Adrenal gland (tissue), 5 donors: ENCODE results near the gene HMGA1.

Experiments
- POLR2A ChIP-seq, 2 donors: fragments of 450-650 bp; IDR thresholded peaks; one replicate each; pipeline ENCODE4 v1.6.1; 2017; ENCODE audit warnings: antibody characterized with exemption in 2 of 2, mild to moderate bottlenecking in 2 of 2, moderate library complexity in 1 of 2
- TF ChIP-seq, protein P1 (sequence below), 6 experiments: fragments of 450-650 bp in 4 of 6; fragments of 200-600 bp in 2 of 6; sonication (generic) in 1 of 6; IDR thresholded peaks; 1 replicate in 5 of 6; 2 replicates in 1 of 6; pipeline versions ENCODE4 v1.5.1 to v1.8.0; 2016 to 2021; ENCODE audit warnings: antibody characterized with exemption in 6 of 6, mild to moderate bottlenecking in 2 of 6, moderate library complexity in 1 of 6
- donor health status: DM: no; HTN: no; CAD: no.

DNA sequence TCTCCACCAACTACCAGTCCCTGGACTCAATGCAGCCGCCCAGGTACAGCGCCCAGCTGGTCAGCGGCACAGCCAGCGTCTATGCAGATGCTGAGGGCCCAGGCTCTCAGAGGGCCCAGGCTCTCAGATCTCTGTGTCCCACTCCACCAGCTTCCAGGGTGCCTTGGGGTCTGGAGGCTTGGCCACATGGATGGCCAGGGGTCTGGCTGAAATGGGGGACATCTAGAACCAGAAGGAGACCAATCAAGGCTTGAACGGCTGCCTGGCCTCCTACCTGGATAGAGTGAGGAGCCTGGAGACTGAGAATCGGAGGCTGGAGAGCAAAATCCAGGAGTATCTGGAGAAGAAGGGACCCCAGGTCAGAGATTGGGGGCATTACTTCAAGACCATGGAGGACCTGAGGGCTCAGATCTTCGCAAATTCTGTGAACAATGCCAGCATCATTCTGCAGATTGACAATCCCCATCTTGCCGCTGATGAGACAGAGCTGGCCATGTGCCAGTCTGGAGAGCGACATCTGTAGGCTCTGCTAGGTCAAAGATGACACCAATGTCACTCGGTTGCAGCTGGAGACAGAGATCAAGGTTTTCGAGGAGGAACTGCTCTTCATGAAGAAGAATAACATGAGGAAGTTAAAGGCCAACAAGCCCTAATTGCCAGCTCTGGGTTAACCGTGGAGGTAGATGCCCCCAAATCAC is 46.7 kb upstream of the HMGA1 start:
- TF ChIP-seq POLR2A (IDR thresholded peaks at IDR 0.05), result no peak
- TF ChIP-seq, protein P1, sequence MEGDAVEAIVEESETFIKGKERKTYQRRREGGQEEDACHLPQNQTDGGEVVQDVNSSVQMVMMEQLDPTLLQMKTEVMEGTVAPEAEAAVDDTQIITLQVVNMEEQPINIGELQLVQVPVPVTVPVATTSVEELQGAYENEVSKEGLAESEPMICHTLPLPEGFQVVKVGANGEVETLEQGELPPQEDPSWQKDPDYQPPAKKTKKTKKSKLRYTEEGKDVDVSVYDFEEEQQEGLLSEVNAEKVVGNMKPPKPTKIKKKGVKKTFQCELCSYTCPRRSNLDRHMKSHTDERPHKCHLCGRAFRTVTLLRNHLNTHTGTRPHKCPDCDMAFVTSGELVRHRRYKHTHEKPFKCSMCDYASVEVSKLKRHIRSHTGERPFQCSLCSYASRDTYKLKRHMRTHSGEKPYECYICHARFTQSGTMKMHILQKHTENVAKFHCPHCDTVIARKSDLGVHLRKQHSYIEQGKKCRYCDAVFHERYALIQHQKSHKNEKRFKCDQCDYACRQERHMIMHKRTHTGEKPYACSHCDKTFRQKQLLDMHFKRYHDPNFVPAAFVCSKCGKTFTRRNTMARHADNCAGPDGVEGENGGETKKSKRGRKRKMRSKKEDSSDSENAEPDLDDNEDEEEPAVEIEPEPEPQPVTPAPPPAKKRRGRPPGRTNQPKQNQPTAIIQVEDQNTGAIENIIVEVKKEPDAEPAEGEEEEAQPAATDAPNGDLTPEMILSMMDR (IDR thresholded peaks at IDR 0.05), result no peak
